ENCODE data around the gene SIMC1.

Gene SIMC1

DNA sequence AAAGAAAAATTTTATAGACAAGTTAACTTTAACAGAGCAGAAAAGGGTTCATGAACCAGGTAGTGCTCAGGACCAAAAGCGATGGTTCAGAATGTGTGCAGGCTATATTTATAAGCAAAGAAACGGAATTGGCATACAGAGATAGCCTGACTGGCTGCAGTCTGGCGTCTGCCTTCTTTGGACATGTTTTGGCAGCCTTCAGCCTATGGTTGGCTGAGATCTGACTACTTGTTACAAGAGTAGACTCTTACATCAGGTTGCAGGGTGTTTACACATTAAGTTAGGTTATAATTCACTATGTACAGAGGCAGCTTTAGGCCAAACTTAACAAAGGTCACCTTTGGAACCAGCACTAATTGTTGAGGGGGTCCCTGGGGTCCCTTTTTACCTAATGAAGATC, 143.2 kb downstream of the SIMC1 start:
- WGBS (ENCODE audit: insufficient coverage, insufficient read length) = no CpG with 5 or more reads among the region's 3 CpGs
- H3K27ac ChIP-seq (ENCODE audit: low read length) = no peak overlapping the region
- H3K9me3 ChIP-seq (ENCODE audit: control insufficient read depth, insufficient read depth, low read length) = no peaks in the 10 kb centered on the region
- no peak overlapping the region for H3K4me3 ChIP-seq (ENCODE audit: low read length)
- no peak for DNase-seq (ENCODE audit: low read depth, low spot score)
- H3K36me3 ChIP-seq (ENCODE audit: control insufficient read depth, insufficient read depth, low read length) = peaks cover 26% of the 10 kb centered on the region
- H3K4me1 ChIP-seq (ENCODE audit: control insufficient read depth, insufficient read depth, low read length) = no peaks in the 10 kb centered on the region
- H3K27me3 ChIP-seq (ENCODE audit: control insufficient read depth, insufficient read depth, low read length) = no peaks in the 10 kb centered on the region

GRCh38 chr5:176381979-176382378, 143.8 kb downstream of the SIMC1 start:
- no peak for DNase-seq (ENCODE audit: low read depth, low spot score)
- Histone ChIP-seq H3K4me3 (ENCODE audit: low read length) (no peak overlapping the region), H3K27ac (ENCODE audit: low read length) (no peak overlapping the region), H3K36me3 (ENCODE audit: control insufficient read depth, insufficient read depth, low read length) (peaks cover 26% of the 10 kb centered on the region), H3K4me1 (ENCODE audit: control insufficient read depth, insufficient read depth, low read length) (no peaks in the 10 kb centered on the region), H3K27me3 (ENCODE audit: control insufficient read depth, insufficient read depth, low read length) (no peaks in the 10 kb centered on the region), H3K9me3 (ENCODE audit: control insufficient read depth, insufficient read depth, low read length) (no peaks in the 10 kb centered on the region)
- WGBS (ENCODE audit: insufficient coverage, insufficient read length) = no CpG with 5 or more reads among the region's 3 CpGs

DNA sequence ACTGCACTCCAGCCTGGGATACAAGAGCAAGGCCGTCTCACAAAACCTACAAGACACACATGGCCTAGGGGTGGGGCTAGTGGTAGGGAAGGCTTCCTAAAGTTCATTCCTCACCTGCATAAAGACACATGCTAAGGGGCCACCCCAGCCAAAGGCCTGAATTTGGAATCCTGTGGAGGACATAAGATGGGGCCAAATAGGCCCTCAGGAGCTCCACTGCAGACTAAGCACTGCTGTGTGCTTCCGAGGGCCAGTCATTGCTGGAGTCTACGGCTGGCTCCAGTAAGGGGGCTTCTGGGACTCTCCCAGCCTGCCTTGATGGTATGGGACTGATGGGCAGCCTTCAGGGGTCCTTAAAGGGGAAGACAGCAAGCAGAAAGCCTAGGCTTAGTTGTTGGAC, 144.5 kb downstream of the SIMC1 start:
- no peak for DNase-seq (ENCODE audit: low read depth, low spot score)
- Histone ChIP-seq H3K27ac (ENCODE audit: low read length) (no peak overlapping the region), H3K4me3 (ENCODE audit: low read length) (no peak overlapping the region), H3K27me3 (ENCODE audit: control insufficient read depth, insufficient read depth, low read length) (no peaks in the 10 kb centered on the region), H3K36me3 (ENCODE audit: control insufficient read depth, insufficient read depth, low read length) (peaks cover 26% of the 10 kb centered on the region), H3K9me3 (ENCODE audit: control insufficient read depth, insufficient read depth, low read length) (no peaks in the 10 kb centered on the region), H3K4me1 (ENCODE audit: control insufficient read depth, insufficient read depth, low read length) (no peaks in the 10 kb centered on the region)
- WGBS (ENCODE audit: insufficient coverage, insufficient read length) = no CpG with 5 or more reads among the region's 3 CpGs

DNA sequence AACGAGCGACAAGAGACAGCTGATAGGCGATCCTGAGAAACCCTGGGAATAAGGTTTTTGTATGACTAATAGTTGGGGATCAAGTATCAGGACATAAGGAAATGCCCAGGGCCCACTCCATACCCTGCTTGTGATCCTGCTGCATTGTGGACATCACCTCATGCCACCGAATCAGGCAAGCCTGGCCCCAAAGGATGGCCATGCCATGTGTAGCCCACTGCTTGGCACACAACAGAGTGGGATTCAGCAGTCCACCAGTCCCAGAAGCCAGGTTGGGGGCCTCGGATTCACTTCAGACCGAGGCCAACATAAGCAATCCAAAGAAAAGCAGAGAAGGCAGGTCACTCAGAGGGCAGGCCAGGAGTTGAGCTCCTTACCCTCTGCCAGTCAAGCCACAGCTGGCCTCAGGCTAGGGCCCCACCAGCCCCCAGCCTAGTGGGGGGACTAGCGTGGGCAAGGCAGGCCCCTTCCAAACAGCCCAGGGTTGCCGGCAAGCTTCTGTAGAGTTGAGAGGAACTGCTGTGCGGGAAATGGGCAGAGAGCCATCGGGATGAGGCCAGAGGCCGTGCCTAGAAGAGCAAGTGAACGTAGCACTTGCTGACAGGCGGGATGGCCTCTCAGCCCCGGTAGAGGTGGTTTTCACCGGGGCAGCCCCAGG, 145.2 kb downstream of the SIMC1 start:
- Histone ChIP-seq H3K4me3 (ENCODE audit: low read length) (no peak overlapping the region), H3K27me3 (ENCODE audit: control insufficient read depth, insufficient read depth, low read length) (no peaks in the 10 kb centered on the region), H3K27ac (ENCODE audit: low read length) (no peak overlapping the region), H3K36me3 (ENCODE audit: control insufficient read depth, insufficient read depth, low read length) (peaks cover 26% of the 10 kb centered on the region), H3K4me1 (ENCODE audit: control insufficient read depth, insufficient read depth, low read length) (no peaks in the 10 kb centered on the region), H3K9me3 (ENCODE audit: control insufficient read depth, insufficient read depth, low read length) (no peaks in the 10 kb centered on the region)
- DNase-seq (ENCODE audit: low read depth, low spot score) = no peak
- WGBS (ENCODE audit: insufficient coverage, insufficient read length) = no CpG with 5 or more reads among the region's 15 CpGs

DNA sequence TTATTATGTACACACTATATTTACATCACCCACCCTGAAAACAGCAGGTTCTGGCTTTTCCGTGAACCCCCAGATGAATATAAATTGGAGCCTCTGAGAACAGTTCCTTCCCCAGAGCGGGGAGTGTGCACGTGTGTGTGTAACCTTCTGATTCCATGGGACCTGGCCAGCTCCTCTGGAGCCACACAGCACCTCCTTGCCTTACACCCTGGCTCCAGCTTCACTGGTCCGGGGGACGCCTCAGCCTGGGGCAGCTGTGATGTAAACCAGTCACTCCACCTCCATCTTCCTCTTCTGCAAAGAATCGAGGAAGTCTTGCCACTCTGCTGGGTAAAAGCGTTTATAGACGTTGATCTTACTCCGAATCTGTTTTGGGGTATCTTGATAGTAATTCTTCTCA, 145.7 kb downstream of the SIMC1 start:
- Histone ChIP-seq H3K27me3 (ENCODE audit: control insufficient read depth, insufficient read depth, low read length) (no peaks in the 10 kb centered on the region), H3K27ac (ENCODE audit: low read length) (no peak overlapping the region), H3K9me3 (ENCODE audit: control insufficient read depth, insufficient read depth, low read length) (no peaks in the 10 kb centered on the region), H3K4me3 (ENCODE audit: low read length) (no peak overlapping the region), H3K36me3 (ENCODE audit: control insufficient read depth, insufficient read depth, low read length) (peaks cover 26% of the 10 kb centered on the region), H3K4me1 (ENCODE audit: control insufficient read depth, insufficient read depth, low read length) (no peaks in the 10 kb centered on the region)
- WGBS (ENCODE audit: insufficient coverage, insufficient read length) = no CpG with 5 or more reads among the region's 9 CpGs
- no peak for DNase-seq (ENCODE audit: low read depth, low spot score)

DNA sequence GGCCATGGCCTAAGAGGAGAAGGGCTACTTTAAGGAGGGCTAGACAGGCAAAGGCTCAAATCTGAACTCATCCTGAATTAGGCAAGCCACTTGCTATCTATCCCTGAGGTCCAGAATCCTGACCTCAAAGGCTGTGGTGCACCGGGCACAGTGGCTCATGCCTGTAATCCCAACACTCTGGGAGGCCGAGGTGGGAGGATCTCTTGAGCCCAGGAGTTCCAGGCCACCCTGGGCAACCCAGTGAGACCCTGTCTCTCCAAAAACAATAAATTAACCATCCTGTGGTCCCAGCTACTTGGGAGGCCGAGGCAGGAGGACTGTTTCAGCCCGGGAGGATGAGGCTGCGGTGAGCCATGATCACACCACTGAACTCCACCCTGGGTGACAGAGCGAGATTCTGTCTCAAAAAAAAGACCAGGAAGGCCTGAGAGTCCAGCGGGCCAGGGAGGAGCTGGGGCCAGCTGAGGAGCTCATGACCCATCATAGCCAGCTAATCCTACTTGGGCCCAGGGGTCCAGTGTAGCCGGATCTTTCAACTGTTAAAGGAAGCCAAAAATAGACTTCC, 146.2 kb downstream of the SIMC1 start:
- H3K27me3 ChIP-seq (ENCODE audit: control insufficient read depth, insufficient read depth, low read length) = no peaks in the 10 kb centered on the region
- WGBS (ENCODE audit: insufficient coverage, insufficient read length) = no CpG with 5 or more reads among the region's 8 CpGs

DNA sequence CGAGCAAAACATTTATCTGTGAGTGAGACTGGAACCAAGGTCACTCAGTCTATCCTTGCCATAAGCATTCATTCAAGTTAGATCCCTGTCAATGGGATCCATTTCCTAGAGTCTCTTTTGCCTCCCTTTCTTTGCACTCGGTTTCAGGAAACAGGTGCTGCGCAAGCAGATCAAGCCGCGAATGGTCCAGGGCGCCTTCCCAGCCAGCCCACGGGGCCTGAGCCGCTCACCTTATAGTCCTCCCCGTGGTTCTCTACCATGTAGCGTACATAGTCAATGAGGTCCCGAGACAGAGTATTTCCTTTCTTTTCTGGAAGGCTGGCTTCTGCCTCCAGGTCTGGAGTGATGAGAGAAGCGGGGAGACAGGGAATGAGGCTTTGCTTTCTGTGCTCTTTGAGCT, 146.8 kb downstream of the SIMC1 start:
- no peaks in the 10 kb centered on the region for H3K9me3 ChIP-seq (ENCODE audit: control insufficient read depth, insufficient read depth, low read length)
- no peak overlapping the region for H3K27ac ChIP-seq (ENCODE audit: low read length)
- H3K36me3 ChIP-seq (ENCODE audit: control insufficient read depth, insufficient read depth, low read length) = peaks cover 26% of the 10 kb centered on the region
- WGBS (ENCODE audit: insufficient coverage, insufficient read length) = no CpG with 5 or more reads among the region's 12 CpGs
- no peaks in the 10 kb centered on the region for H3K4me1 ChIP-seq (ENCODE audit: control insufficient read depth, insufficient read depth, low read length)
- no peak for DNase-seq (ENCODE audit: low read depth, low spot score)
- H3K4me3 ChIP-seq (ENCODE audit: low read length) = no peak overlapping the region
- no peaks in the 10 kb centered on the region for H3K27me3 ChIP-seq (ENCODE audit: control insufficient read depth, insufficient read depth, low read length)

More for the DNA sequence above, 146.2 kb downstream of the SIMC1 start:
- Histone ChIP-seq H3K4me3 (ENCODE audit: low read length) (no peak overlapping the region), H3K4me1 (ENCODE audit: control insufficient read depth, insufficient read depth, low read length) (no peaks in the 10 kb centered on the region), H3K9me3 (ENCODE audit: control insufficient read depth, insufficient read depth, low read length) (no peaks in the 10 kb centered on the region), H3K27ac (ENCODE audit: low read length) (no peak overlapping the region), H3K36me3 (ENCODE audit: control insufficient read depth, insufficient read depth, low read length) (peaks cover 26% of the 10 kb centered on the region)
- no peak for DNase-seq (ENCODE audit: low read depth, low spot score)

GRCh38 chr5:176386491-176386890, 148.3 kb downstream of the SIMC1 start:
- H3K27ac ChIP-seq (ENCODE audit: low read length) = no peak overlapping the region
- H3K4me1 ChIP-seq (ENCODE audit: control insufficient read depth, insufficient read depth, low read length) = no peaks in the 10 kb centered on the region
- H3K4me3 ChIP-seq (ENCODE audit: low read length) = no peak overlapping the region
- no CpG with 5 or more reads among the region's 1 CpG for WGBS (ENCODE audit: insufficient coverage, insufficient read length)
- peaks cover 26% of the 10 kb centered on the region for H3K36me3 ChIP-seq (ENCODE audit: control insufficient read depth, insufficient read depth, low read length)
- no peaks in the 10 kb centered on the region for H3K27me3 ChIP-seq (ENCODE audit: control insufficient read depth, insufficient read depth, low read length)
- H3K9me3 ChIP-seq (ENCODE audit: control insufficient read depth, insufficient read depth, low read length) = no peaks in the 10 kb centered on the region
- no peak for DNase-seq (ENCODE audit: low read depth, low spot score)

- no peaks in the 10 kb centered on the region for H3K4me1 ChIP-seq (ENCODE audit: control insufficient read depth, insufficient read depth, low read length)
- DNase-seq (ENCODE audit: low read depth, low spot score) = no peak
- no peaks in the 10 kb centered on the region for H3K27me3 ChIP-seq (ENCODE audit: control insufficient read depth, insufficient read depth, low read length)
- WGBS (ENCODE audit: insufficient coverage, insufficient read length) = no CpG with 5 or more reads among the region's 8 CpGs
- H3K9me3 ChIP-seq (ENCODE audit: control insufficient read depth, insufficient read depth, low read length) = no peaks in the 10 kb centered on the region
- peak overlapping the region; percentile 62; the same call in 1 of the 2 replicates for H3K4me3 ChIP-seq (ENCODE audit: low read length)
- peaks cover 26% of the 10 kb centered on the region for H3K36me3 ChIP-seq (ENCODE audit: control insufficient read depth, insufficient read depth, low read length)
- no peak overlapping the region for H3K27ac ChIP-seq (ENCODE audit: low read length)
These were observed 149.2 kb downstream of the SIMC1 start for GRCh38 chr5:176387384-176387925.

GRCh38 chr5:176388003-176388443, 149.8 kb downstream of the SIMC1 start:
- H3K27ac ChIP-seq (ENCODE audit: low read length) = no peak overlapping the region
- H3K9me3 ChIP-seq (ENCODE audit: control insufficient read depth, insufficient read depth, low read length) = no peaks in the 10 kb centered on the region
- no peaks in the 10 kb centered on the region for H3K27me3 ChIP-seq (ENCODE audit: control insufficient read depth, insufficient read depth, low read length)
- H3K4me1 ChIP-seq (ENCODE audit: control insufficient read depth, insufficient read depth, low read length) = no peaks in the 10 kb centered on the region
- H3K36me3 ChIP-seq (ENCODE audit: control insufficient read depth, insufficient read depth, low read length) = peaks cover 22% of the 10 kb centered on the region
- H3K4me3 ChIP-seq (ENCODE audit: low read length) = peak overlapping the region; percentile 62
- DNase-seq (ENCODE audit: low read depth, low spot score) = no peak
- no CpG with 5 or more reads among the region's 29 CpGs for WGBS (ENCODE audit: insufficient coverage, insufficient read length)
